HEK293 (cell line): ENCODE results near the gene FFAR1.

Experiments used
- CTCF ChIA-PET: fragments of 350-600 bp; formaldehyde crosslinking; extraction: SDS; loops from one replicate; lab custom pipeline; 2021; ENCODE audit warnings: antibody characterized with exemption; lab: Yijun Ruan, JAX
- POLR2A ChIA-PET: fragments of 300-600 bp; formaldehyde crosslinking; extraction: SDS; loops from one replicate; lab custom pipeline; 2020; ENCODE audit warnings: antibody characterized with exemption, inconsistent platforms; lab: Yijun Ruan, JAX
- H3K27ac ChIP-seq: fragments of 200-500 bp; sonication (Bioruptor generic); 2 replicates; pipeline ENCODE4 v1.5.1; 2014; ENCODE audit warnings: low read depth, low read length, control low read depth, inconsistent platforms; ENCODE audit errors: extremely low read depth
- H3K36me3 ChIP-seq, 2 experiments: fragments of 200-500 bp in 1 of 2; sonication (Bioruptor generic) in 1 of 2; 1 replicate in 1 of 2; 2 replicates in 1 of 2; pipeline ENCODE4 v1.5.1; 2014 to 2017; ENCODE audit warnings: inconsistent platforms in 2 of 2, low read length in 2 of 2; ENCODE audit not compliant: control insufficient read depth in 2 of 2, insufficient read depth in 1 of 2
- H3K4me1 ChIP-seq: fragments of 200-500 bp; sonication (Bioruptor generic); 2 replicates; pipeline ENCODE4 v1.5.1; 2014; ENCODE audit warnings: mild to moderate bottlenecking, low read length, inconsistent platforms; ENCODE audit not compliant: control insufficient read depth, insufficient read depth
- H3K4me3 ChIP-seq: 2 replicates; pipeline ENCODE4 v1.5.1; 2011; ENCODE audit warnings: low read depth, mild to moderate bottlenecking, control low read depth, low read length, moderate library complexity
- H3K9me3 ChIP-seq: fragments of 200-500 bp; sonication (Bioruptor generic); 2 replicates; pipeline ENCODE4 v1.5.1; 2014; ENCODE audit warnings: low read depth, low read length, inconsistent platforms; ENCODE audit not compliant: control insufficient read depth, insufficient read depth
- FEZF1 ChIP-seq: fragments of 450-650 bp; formaldehyde crosslinking; IDR thresholded peaks from 2 replicates; pipeline ENCODE4 v1.5.1; 2016; ENCODE audit warnings: missing biosample characterization, missing genetic modification characterization
- GFI1B ChIP-seq: fragments of 450-650 bp; formaldehyde crosslinking; IDR thresholded peaks from 2 replicates; pipeline ENCODE4 v1.5.1; 2016; ENCODE audit warnings: missing biosample characterization, missing genetic modification characterization
- GLI4 ChIP-seq: fragments of 450-650 bp; formaldehyde crosslinking; IDR thresholded peaks from 2 replicates; pipeline ENCODE4 v1.5.1; 2016; ENCODE audit warnings: missing biosample characterization, missing genetic modification characterization
- GLIS2 ChIP-seq: fragments of 450-650 bp; formaldehyde crosslinking; IDR thresholded peaks from 2 replicates; pipeline ENCODE4 v1.5.1; 2016; ENCODE audit warnings: missing biosample characterization, missing genetic modification characterization
- KLF9 ChIP-seq: fragments of 450-650 bp; formaldehyde crosslinking; IDR thresholded peaks from 2 replicates; pipeline ENCODE4 v1.5.1; 2016; ENCODE audit warnings: missing biosample characterization, missing genetic modification characterization, low read depth
- MEIS1 ChIP-seq: sonication (generic); formaldehyde crosslinking; IDR thresholded peaks from 2 replicates; pipeline ENCODE4 v1.8.1; 2022; ENCODE audit warnings: missing genetic modification reagents, mild to moderate bottlenecking, borderline replicate concordance
- OVOL3 ChIP-seq: fragments of 450-650 bp; formaldehyde crosslinking; IDR thresholded peaks from 2 replicates; pipeline ENCODE4 v1.5.1; 2016; ENCODE audit warnings: missing biosample characterization, missing genetic modification characterization
- ZFP37 ChIP-seq: fragments of 450-650 bp; formaldehyde crosslinking; IDR thresholded peaks from 2 replicates; pipeline ENCODE4 v1.5.1; 2016; ENCODE audit warnings: missing biosample characterization, missing genetic modification characterization
- ZNF175 ChIP-seq: fragments of 450-650 bp; formaldehyde crosslinking; IDR thresholded peaks from 2 replicates; pipeline ENCODE4 v1.5.1; 2016; ENCODE audit warnings: missing biosample characterization, missing genetic modification characterization
- ZNF18 ChIP-seq: fragments of 450-650 bp; formaldehyde crosslinking; IDR thresholded peaks from 2 replicates; pipeline ENCODE4 v1.5.1; 2016; ENCODE audit warnings: missing biosample characterization, missing genetic modification characterization
- ZNF211 ChIP-seq: fragments of 450-650 bp; formaldehyde crosslinking; IDR thresholded peaks from 2 replicates; pipeline ENCODE4 v1.5.1; 2016; ENCODE audit warnings: low read depth, missing biosample characterization, missing genetic modification characterization
- ZNF214 ChIP-seq: fragments of 450-650 bp; formaldehyde crosslinking; IDR thresholded peaks from 2 replicates; pipeline ENCODE4 v1.5.1; 2017; ENCODE audit warnings: missing biosample characterization, mild to moderate bottlenecking, missing genetic modification characterization, borderline replicate concordance
- ZNF341 ChIP-seq: fragments of 450-650 bp; formaldehyde crosslinking; IDR thresholded peaks from 2 replicates; pipeline ENCODE4; 2016; ENCODE audit warnings: low read depth, missing biosample characterization, missing genetic modification characterization
- ZNF394 ChIP-seq: fragments of 450-650 bp; formaldehyde crosslinking; IDR thresholded peaks from 2 replicates; pipeline ENCODE4 v1.5.1; 2016; ENCODE audit warnings: missing biosample characterization, missing genetic modification characterization, mild to moderate bottlenecking, moderate library complexity, borderline replicate concordance
- ZNF433 ChIP-seq: fragments of 450-650 bp; formaldehyde crosslinking; IDR thresholded peaks from 2 replicates; pipeline ENCODE4 v1.5.1; 2016; ENCODE audit warnings: missing biosample characterization, missing genetic modification characterization, low read depth
- ZNF449 ChIP-seq: fragments of 450-650 bp; formaldehyde crosslinking; IDR thresholded peaks from 2 replicates; pipeline ENCODE4 v1.5.1; 2017; ENCODE audit warnings: missing biosample characterization, mild to moderate bottlenecking, missing genetic modification characterization, moderate library complexity
- ZNF513 ChIP-seq: fragments of 450-650 bp; IDR thresholded peaks from 2 replicates; pipeline ENCODE4 v1.5.1; 2018; ENCODE audit warnings: missing biosample characterization, missing genetic modification characterization
- ZNF514 ChIP-seq: fragments of 450-650 bp; formaldehyde crosslinking; IDR thresholded peaks from 2 replicates; pipeline ENCODE4 v1.5.1; 2016; ENCODE audit warnings: missing biosample characterization, missing genetic modification characterization
- ZNF558 ChIP-seq: fragments of 450-650 bp; formaldehyde crosslinking; IDR thresholded peaks from 2 replicates; pipeline ENCODE4 v1.5.1; 2016; ENCODE audit warnings: missing biosample characterization, missing genetic modification characterization
- ZNF561 ChIP-seq: fragments of 450-650 bp; IDR thresholded peaks from 2 replicates; pipeline ENCODE4 v1.5.1; 2018; ENCODE audit warnings: missing biosample characterization, missing genetic modification characterization, borderline replicate concordance
- ZNF626 ChIP-seq: fragments of 450-650 bp; sonication (Bioruptor Pico); formaldehyde crosslinking; IDR thresholded peaks from 2 replicates; pipeline ENCODE4 v1.5.1; 2018; ENCODE audit warnings: missing biosample characterization, missing genetic modification characterization, inconsistent platforms
- ZNF660 ChIP-seq: fragments of 450-650 bp; IDR thresholded peaks from 2 replicates; pipeline ENCODE4 v1.5.1; 2018; ENCODE audit warnings: missing biosample characterization, mild to moderate bottlenecking, missing genetic modification characterization
- ZNF747 ChIP-seq: fragments of 450-650 bp; formaldehyde crosslinking; IDR thresholded peaks from 2 replicates; pipeline ENCODE4 v1.5.1; 2016; ENCODE audit warnings: missing biosample characterization, missing genetic modification characterization
- ZNF776 ChIP-seq: fragments of 450-650 bp; formaldehyde crosslinking; IDR thresholded peaks from 2 replicates; pipeline ENCODE4 v1.5.0; 2017; ENCODE audit warnings: missing biosample characterization, missing genetic modification characterization, borderline replicate concordance
- TF ChIP-seq, protein P1 (sequence below): fragments of 450-650 bp; formaldehyde crosslinking; IDR thresholded peaks from 2 replicates; pipeline ENCODE4 v1.5.1; 2016; ENCODE audit warnings: missing biosample characterization, missing genetic modification characterization
- TF ChIP-seq, protein P2 (sequence below): fragments of 450-650 bp; formaldehyde crosslinking; IDR thresholded peaks from 2 replicates; pipeline ENCODE4 v1.5.1; 2016; ENCODE audit warnings: missing biosample characterization, missing genetic modification characterization
- TF ChIP-seq, protein P3 (sequence below): fragments of 450-650 bp; formaldehyde crosslinking; IDR thresholded peaks from 2 replicates; pipeline ENCODE4 v1.5.1; 2016; ENCODE audit warnings: missing biosample characterization, missing genetic modification characterization

FFAR1 gene

DNA sequence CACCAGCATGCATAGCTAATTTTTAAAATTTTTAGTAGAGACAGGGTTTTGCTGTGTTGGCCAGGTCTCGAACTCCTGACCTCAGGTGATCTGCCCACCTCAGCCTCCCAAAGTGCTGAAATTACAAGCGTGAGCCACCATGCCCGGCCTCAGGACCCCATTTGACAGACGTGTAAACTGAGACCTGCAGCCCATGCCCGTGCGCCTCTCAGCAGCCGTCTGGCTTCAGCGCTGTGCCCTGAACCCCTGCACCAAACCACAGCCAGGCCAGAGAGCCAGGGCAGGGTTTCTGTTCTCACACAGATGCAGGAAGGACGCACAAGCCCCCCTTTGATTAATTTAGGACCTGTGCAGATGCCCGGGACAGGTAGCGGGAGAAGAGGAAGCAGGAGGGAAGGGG, 7.3 kb upstream of the FFAR1 start:
- Histone ChIP-seq H3K4me3 (no peak overlapping the region), H3K4me1 (no peaks in the 10 kb centered on the region), H3K27ac (no peak overlapping the region), H3K9me3 (no peaks in the 10 kb centered on the region), H3K36me3 (no peaks in the 10 kb centered on the region)
- TF ChIP-seq, protein P1, sequence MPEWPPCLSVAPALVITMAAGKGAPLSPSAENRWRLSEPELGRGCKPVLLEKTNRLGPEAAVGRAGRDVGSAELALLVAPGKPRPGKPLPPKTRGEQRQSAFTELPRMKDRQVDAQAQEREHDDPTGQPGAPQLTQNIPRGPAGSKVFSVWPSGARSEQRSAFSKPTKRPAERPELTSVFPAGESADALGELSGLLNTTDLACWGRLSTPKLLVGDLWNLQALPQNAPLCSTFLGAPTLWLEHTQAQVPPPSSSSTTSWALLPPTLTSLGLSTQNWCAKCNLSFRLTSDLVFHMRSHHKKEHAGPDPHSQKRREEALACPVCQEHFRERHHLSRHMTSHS (tag by site-specific recombination): no peak
- TF ChIP-seq, protein P2, sequence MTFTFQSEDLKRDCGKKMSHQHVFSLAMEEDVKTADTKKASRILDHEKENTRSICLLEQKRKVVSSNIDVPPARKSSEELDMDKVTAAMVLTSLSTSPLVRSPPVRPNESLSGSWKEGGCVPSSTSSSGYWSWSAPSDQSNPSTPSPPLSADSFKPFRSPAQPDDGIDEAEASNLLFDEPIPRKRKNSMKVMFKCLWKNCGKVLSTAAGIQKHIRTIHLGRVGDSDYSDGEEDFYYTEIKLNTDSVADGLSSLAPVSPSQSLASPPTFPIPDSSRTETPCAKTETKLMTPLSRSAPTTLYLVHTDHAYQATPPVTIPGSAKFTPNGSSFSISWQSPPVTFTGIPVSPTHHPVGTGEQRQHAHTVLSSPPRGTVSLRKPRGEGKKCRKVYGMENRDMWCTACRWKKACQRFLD (tag by site-specific recombination): no peak
- TF ChIP-seq ZNF433: no peak
- TF ChIP-seq ZNF175 (tag by site-specific recombination): no peak
- TF ChIP-seq ZNF514 (tag by site-specific recombination): no peak
- TF ChIP-seq FEZF1: no peak
- TF ChIP-seq ZNF341 (tag by site-specific recombination): no peak
- TF ChIP-seq ZNF18 (tag by site-specific recombination): no peak
- TF ChIP-seq, protein P3, sequence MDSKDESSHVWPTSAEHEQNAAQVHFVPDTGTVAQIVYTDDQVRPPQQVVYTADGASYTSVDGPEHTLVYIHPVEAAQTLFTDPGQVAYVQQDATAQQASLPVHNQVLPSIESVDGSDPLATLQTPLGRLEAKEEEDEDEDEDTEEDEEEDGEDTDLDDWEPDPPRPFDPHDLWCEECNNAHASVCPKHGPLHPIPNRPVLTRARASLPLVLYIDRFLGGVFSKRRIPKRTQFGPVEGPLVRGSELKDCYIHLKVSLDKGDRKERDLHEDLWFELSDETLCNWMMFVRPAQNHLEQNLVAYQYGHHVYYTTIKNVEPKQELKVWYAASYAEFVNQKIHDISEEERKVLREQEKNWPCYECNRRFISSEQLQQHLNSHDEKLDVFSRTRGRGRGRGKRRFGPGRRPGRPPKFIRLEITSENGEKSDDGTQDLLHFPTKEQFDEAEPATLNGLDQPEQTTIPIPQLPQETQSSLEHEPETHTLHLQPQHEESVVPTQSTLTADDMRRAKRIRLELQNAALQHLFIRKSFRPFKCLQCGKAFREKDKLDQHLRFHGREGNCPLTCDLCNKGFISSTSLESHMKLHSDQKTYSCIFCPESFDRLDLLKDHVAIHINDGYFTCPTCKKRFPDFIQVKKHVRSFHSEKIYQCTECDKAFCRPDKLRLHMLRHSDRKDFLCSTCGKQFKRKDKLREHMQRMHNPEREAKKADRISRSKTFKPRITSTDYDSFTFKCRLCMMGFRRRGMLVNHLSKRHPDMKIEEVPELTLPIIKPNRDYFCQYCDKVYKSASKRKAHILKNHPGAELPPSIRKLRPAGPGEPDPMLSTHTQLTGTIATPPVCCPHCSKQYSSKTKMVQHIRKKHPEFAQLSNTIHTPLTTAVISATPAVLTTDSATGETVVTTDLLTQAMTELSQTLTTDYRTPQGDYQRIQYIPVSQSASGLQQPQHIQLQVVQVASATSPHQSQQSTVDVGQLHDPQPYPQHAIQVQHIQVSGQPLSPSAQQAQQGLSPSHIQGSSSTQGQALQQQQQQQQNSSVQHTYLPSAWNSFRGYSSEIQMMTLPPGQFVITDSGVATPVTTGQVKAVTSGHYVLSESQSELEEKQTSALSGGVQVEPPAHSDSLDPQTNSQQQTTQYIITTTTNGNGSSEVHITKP: no peak
- no peak for TF ChIP-seq GFI1B
- TF ChIP-seq ZNF449: no peak
- TF ChIP-seq ZNF394 (tag by site-specific recombination): no peak
- TF ChIP-seq MEIS1 (CRISPR knock-in tag): no peak
- ChIA-PET CTCF (interaction anchor here (1.1 to 1.7 kb wide), 2 partner anchors 12 to 154 kb away, joined by 5 to 12 read pairs; no protein-coding TSS in a partner anchor), POLR2A (no interaction called here)

- no peak overlapping the region for H3K4me3 ChIP-seq
- no peak overlapping the region for H3K27ac ChIP-seq
- H3K36me3 ChIP-seq: no peaks in the 10 kb centered on the region
- POLR2A ChIA-PET: no interaction called here
- no peaks in the 10 kb centered on the region for H3K4me1 ChIP-seq
- CTCF ChIA-PET: interaction anchor here (2.4 kb wide), 1 partner anchor 12 kb away, joined by 12 read pairs; no protein-coding TSS in a partner anchor
- no peaks in the 10 kb centered on the region for H3K9me3 ChIP-seq
- no peak for TF ChIP-seq ZFP37 (tag by site-specific recombination)
- TF ChIP-seq GLIS2 (tag by site-specific recombination): no peak
- no peak for TF ChIP-seq ZNF211 (tag by site-specific recombination)
- TF ChIP-seq ZNF776: no peak
- TF ChIP-seq ZNF214 (tag by site-specific recombination): no peak
- TF ChIP-seq ZNF513 (tag by site-specific recombination): no peak
- no peak for TF ChIP-seq KLF9 (tag by site-specific recombination)
- TF ChIP-seq ZNF561 (tag by site-specific recombination): no peak
- no peak for TF ChIP-seq ZNF558 (tag by site-specific recombination)
- no peak for TF ChIP-seq GLI4 (tag by site-specific recombination)
- TF ChIP-seq ZNF747 (tag by site-specific recombination): no peak
- no peak for TF ChIP-seq ZNF660 (tag by site-specific recombination)
- no peak for TF ChIP-seq OVOL3 (tag by site-specific recombination)
- no peak for TF ChIP-seq ZNF626 (tag by site-specific recombination)
These were observed 6.7 kb upstream of the FFAR1 start for GRCh38 chr19:35341006-35341405.
